Esophagus squamous epithelium (tissue), 4 donors: ENCODE data around the gene ODC1.

ENCODE experiments used
- POLR2A ChIP-seq, 4 donors: fragments of 450-650 bp; IDR thresholded peaks; one replicate each; pipeline ENCODE4 v1.6.1; 2017; ENCODE audit warnings: antibody characterized with exemption in 4 of 4, mild to moderate bottlenecking in 4 of 4, moderate library complexity in 3 of 4
- TF ChIP-seq, protein P1 (sequence below), 6 experiments: fragments of 450-650 bp in 4 of 6; fragments of 200-600 bp in 2 of 6; sonication (generic) in 2 of 6; IDR thresholded peaks; one replicate each; pipeline ENCODE4 v1.5.1; 2016 to 2019; ENCODE audit warnings: antibody characterized with exemption in 6 of 6, mild to moderate bottlenecking in 4 of 6, moderate library complexity in 4 of 6

DNA sequence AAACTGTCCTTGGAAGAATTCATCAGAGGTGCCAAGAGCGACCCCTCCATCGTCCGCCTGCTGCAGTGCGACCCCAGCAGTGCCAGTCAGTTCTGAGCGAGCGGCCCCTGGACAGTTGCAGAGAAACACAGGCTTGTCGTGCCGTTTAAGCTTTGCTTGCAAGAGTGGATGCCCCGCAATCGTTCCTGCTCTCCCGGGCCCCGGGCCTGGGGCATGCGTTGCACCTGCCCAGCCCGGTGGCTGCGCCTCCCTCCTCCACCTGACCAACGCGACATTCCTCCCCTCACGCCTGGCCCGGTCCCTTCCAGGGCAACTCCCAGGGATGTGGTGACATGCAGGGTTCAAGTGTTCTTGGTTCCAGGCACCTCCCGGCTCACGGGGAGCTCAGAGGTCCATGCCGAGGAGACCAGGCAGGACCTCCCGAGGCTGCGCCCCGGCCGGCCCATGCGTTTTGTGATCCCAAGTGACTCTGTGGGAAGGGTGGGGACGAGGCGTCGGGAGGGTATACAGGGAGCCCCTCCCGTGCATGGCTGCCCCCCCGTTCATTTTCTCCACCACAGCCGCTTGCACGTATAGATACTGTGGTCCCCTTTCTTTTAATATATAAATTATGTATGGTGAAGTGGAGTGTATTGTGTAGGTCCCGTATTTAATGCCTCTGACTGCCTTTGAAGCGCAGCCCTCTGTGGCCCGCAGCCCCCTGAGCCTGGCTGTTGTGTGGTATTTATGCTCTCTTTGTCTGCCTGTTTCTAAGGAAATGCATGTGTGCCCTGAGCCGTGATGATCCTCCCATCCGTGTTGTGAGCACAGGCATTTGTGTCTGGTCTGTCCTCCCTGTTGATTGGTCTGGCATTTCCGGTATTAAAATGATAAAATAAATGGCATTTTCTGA is 21.2 kb downstream of the ODC1 start:
- TF ChIP-seq, protein P1, sequence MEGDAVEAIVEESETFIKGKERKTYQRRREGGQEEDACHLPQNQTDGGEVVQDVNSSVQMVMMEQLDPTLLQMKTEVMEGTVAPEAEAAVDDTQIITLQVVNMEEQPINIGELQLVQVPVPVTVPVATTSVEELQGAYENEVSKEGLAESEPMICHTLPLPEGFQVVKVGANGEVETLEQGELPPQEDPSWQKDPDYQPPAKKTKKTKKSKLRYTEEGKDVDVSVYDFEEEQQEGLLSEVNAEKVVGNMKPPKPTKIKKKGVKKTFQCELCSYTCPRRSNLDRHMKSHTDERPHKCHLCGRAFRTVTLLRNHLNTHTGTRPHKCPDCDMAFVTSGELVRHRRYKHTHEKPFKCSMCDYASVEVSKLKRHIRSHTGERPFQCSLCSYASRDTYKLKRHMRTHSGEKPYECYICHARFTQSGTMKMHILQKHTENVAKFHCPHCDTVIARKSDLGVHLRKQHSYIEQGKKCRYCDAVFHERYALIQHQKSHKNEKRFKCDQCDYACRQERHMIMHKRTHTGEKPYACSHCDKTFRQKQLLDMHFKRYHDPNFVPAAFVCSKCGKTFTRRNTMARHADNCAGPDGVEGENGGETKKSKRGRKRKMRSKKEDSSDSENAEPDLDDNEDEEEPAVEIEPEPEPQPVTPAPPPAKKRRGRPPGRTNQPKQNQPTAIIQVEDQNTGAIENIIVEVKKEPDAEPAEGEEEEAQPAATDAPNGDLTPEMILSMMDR (IDR thresholded peaks at IDR 0.05) = no peak
- TF ChIP-seq POLR2A (IDR thresholded peaks at IDR 0.05) = no peak
